ENCODE results near the gene HIVEP1.

- no peak for TF ChIP-seq EP300 (IDR thresholded peaks at IDR 0.05)
- TF ChIP-seq CTCF (IDR thresholded peaks at IDR 0.05): no peak
These were observed 88.9 kb downstream of the HIVEP1 start for GRCh38 chr6:12101048-12101447.
